HL-60 (cell line): Measurements from ENCODE around the gene FEZF2.

ENCODE experiments used
- DNase-seq, 2 experiments: peaks; one replicate each; pipeline ENCODE4 v3.0.0-alpha.2; 2010 to 2020; ENCODE audit warnings: low read depth in 1 of 2, low spot score in 1 of 2
- H3K27ac ChIP-seq: fragments of 250-450 bp; sonication (Bioruptor Pico); replicated peaks from 2 replicates; pipeline ENCODE4 v1.5.1; 2020; ENCODE audit warnings: mild to moderate bottlenecking, moderate library complexity
- H3K27me3 ChIP-seq: fragments of 250-450 bp; sonication (Bioruptor Pico); 2 replicates; pipeline ENCODE4 v1.5.1; 2021; ENCODE audit warnings: mild to moderate bottlenecking, moderate library complexity; ENCODE audit not compliant: insufficient read depth, poor library complexity, severe bottlenecking
- H3K4me3 ChIP-seq: replicated peaks from 2 replicates; pipeline ENCODE4 v1.5.1; 2011; ENCODE audit warnings: mild to moderate bottlenecking, control low read depth, low read length; ENCODE audit not compliant: insufficient read depth
- CTCF ChIP-seq: IDR thresholded peaks from one replicate; pipeline ENCODE4 v1.5.1; 2011; ENCODE audit warnings: low read length, control low read depth, inconsistent platforms; ENCODE audit not compliant: insufficient read depth
- GABPA ChIP-seq: IDR thresholded peaks from 2 replicates; pipeline ENCODE4 v1.6.1; 2012; ENCODE audit warnings: low read depth
- POLR2AphosphoS5 ChIP-seq: IDR thresholded peaks from 2 replicates; pipeline ENCODE4 v1.6.1; 2012; ENCODE audit warnings: low read depth
- REST ChIP-seq: IDR thresholded peaks from 2 replicates; pipeline ENCODE4 v1.6.1; 2012; ENCODE audit warnings: low read depth; ENCODE audit not compliant: insufficient replicate concordance
- SPI1 ChIP-seq: IDR thresholded peaks from 2 replicates; pipeline ENCODE4 v1.6.1; 2012; ENCODE audit warnings: low read depth, mild to moderate bottlenecking, borderline replicate concordance

Gene FEZF2

GRCh38 chr3:62415312-62415801, 42.0 kb upstream of the FEZF2 start:
- no peak overlapping the region for H3K27ac ChIP-seq
- H3K27me3 ChIP-seq = no peaks in the 10 kb centered on the region
- no peak for DNase-seq
- TF ChIP-seq GABPA = no peak
- TF ChIP-seq SPI1 = no peak
- no peak for TF ChIP-seq CTCF
- no peak for TF ChIP-seq REST
- no peak for TF ChIP-seq POLR2AphosphoS5
- H3K4me3 ChIP-seq = no peak overlapping the region

- TF ChIP-seq REST (no peak), SPI1 (no peak), GABPA (no peak), CTCF (no peak), POLR2AphosphoS5 (no peak)
- no peak for DNase-seq
- Histone ChIP-seq H3K27me3 (no peaks in the 10 kb centered on the region), H3K27ac (no peak overlapping the region), H3K4me3 (no peak overlapping the region)
These were observed 41.4 kb upstream of the FEZF2 start for GRCh38 chr3:62414786-62415185.

- Histone ChIP-seq H3K27ac (no peak overlapping the region), H3K4me3 (no peak overlapping the region), H3K27me3 (no peaks in the 10 kb centered on the region)
- TF ChIP-seq POLR2AphosphoS5 (no peak), GABPA (no peak), REST (no peak), CTCF (no peak), SPI1 (no peak)
- DNase-seq = no peak
These were observed 40.3 kb upstream of the FEZF2 start for GRCh38 chr3:62413687-62414086.
